PC-9 (cell line): ENCODE data around the gene CFAP99.

ENCODE experiments used
- EZH2 ChIP-seq: fragments of 200-600 bp; sonication (generic); IDR thresholded peaks from 2 replicates; pipeline ENCODE4 v1.8.0; 2017; ENCODE audit warnings: antibody characterized with exemption, low read depth
- TF ChIP-seq, protein P1 (sequence below): fragments of 200-600 bp; sonication (generic); conservative IDR thresholded peaks from 2 replicates; pipeline ENCODE4 v1.6.1; 2017; ENCODE audit warnings: mixed run types, antibody characterized with exemption, mild to moderate bottlenecking, moderate library complexity

DNA sequence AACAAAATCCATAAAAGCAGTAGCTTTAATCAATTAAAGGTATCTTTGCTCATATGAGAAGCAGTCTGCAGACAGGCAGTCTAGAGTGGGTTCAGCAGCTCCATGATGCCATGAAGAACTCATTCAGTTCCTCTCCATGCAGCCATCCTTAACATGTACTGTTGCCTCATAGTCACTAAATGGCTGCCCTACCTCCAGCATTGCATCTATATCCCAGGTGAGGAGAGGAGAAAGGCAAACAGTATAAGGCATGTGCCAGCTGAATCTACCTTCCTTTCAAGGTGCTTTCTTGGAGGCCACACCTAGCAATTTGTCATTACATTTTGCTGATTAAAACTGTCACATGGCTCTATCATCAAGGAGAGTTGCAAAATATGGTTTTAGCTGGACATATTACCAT is 13.2 kb downstream of the CFAP99 start:
- TF ChIP-seq, protein P1, sequence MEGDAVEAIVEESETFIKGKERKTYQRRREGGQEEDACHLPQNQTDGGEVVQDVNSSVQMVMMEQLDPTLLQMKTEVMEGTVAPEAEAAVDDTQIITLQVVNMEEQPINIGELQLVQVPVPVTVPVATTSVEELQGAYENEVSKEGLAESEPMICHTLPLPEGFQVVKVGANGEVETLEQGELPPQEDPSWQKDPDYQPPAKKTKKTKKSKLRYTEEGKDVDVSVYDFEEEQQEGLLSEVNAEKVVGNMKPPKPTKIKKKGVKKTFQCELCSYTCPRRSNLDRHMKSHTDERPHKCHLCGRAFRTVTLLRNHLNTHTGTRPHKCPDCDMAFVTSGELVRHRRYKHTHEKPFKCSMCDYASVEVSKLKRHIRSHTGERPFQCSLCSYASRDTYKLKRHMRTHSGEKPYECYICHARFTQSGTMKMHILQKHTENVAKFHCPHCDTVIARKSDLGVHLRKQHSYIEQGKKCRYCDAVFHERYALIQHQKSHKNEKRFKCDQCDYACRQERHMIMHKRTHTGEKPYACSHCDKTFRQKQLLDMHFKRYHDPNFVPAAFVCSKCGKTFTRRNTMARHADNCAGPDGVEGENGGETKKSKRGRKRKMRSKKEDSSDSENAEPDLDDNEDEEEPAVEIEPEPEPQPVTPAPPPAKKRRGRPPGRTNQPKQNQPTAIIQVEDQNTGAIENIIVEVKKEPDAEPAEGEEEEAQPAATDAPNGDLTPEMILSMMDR, result no peak
- TF ChIP-seq EZH2, result no peak
